ENCODE data around the gene GJA3. TPM values are rescaled to one million over a fixed set of nuclear protein-coding genes. Genes with fewer than 3 reads are reported as not detected.

The GJA3 gene
- total RNA-seq, 3 donors from 2014 or later: 0.29 TPM; not detected in 2

GRCh38 chr13:20140487-20140886 lies 20.4 kb downstream of the GJA3 start:
- Histone ChIP-seq H3K27me3 (peaks cover 11 to 74% of the 10 kb centered on the region in 2 donors), H3K36me3 (no peaks in the 10 kb centered on the region)
- intact Hi-C loops (cut with DNase I; ENCODE audit: low total_unique reads): no loop called here

GRCh38 chr13:20137875-20138274 lies 23.0 kb downstream of the GJA3 start:
- no peaks in the 10 kb centered on the region for H3K36me3 ChIP-seq
- intact Hi-C loops (cut with DNase I; ENCODE audit: low total_unique reads): no loop called here
- no peak for DNase-seq (ENCODE audit: low spot score in 2 of 2)
- no peak overlapping the region for H3K4me3 ChIP-seq
- no peaks in the 10 kb centered on the region for H3K9me3 ChIP-seq
- no peaks in the 10 kb centered on the region for H3K4me1 ChIP-seq
- H3K27me3 ChIP-seq: peaks cover 11 to 71% of the 10 kb centered on the region in 2 donors
- H3K27ac ChIP-seq: no peak overlapping the region
- TF ChIP-seq, protein P1, sequence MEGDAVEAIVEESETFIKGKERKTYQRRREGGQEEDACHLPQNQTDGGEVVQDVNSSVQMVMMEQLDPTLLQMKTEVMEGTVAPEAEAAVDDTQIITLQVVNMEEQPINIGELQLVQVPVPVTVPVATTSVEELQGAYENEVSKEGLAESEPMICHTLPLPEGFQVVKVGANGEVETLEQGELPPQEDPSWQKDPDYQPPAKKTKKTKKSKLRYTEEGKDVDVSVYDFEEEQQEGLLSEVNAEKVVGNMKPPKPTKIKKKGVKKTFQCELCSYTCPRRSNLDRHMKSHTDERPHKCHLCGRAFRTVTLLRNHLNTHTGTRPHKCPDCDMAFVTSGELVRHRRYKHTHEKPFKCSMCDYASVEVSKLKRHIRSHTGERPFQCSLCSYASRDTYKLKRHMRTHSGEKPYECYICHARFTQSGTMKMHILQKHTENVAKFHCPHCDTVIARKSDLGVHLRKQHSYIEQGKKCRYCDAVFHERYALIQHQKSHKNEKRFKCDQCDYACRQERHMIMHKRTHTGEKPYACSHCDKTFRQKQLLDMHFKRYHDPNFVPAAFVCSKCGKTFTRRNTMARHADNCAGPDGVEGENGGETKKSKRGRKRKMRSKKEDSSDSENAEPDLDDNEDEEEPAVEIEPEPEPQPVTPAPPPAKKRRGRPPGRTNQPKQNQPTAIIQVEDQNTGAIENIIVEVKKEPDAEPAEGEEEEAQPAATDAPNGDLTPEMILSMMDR (IDR thresholded peaks at IDR 0.05): no peak
- TF ChIP-seq POLR2AphosphoS5 (IDR thresholded peaks at IDR 0.05) (no peak), POLR2A (IDR thresholded peaks at IDR 0.05) (no peak)

More at GRCh38 chr13:20140487-20140886, 20.4 kb downstream of the GJA3 start:
- Histone ChIP-seq H3K9me3 (no peaks in the 10 kb centered on the region), H3K4me1 (no peaks in the 10 kb centered on the region), H3K27ac (no peak overlapping the region), H3K4me3 (no peak overlapping the region)
- TF ChIP-seq, protein P1 (IDR thresholded peaks at IDR 0.05): no peak
- TF ChIP-seq POLR2AphosphoS5 (IDR thresholded peaks at IDR 0.05) (no peak), POLR2A (IDR thresholded peaks at IDR 0.05) (no peak)
- DNase-seq (ENCODE audit: low spot score in 2 of 2): no peak

DNA sequence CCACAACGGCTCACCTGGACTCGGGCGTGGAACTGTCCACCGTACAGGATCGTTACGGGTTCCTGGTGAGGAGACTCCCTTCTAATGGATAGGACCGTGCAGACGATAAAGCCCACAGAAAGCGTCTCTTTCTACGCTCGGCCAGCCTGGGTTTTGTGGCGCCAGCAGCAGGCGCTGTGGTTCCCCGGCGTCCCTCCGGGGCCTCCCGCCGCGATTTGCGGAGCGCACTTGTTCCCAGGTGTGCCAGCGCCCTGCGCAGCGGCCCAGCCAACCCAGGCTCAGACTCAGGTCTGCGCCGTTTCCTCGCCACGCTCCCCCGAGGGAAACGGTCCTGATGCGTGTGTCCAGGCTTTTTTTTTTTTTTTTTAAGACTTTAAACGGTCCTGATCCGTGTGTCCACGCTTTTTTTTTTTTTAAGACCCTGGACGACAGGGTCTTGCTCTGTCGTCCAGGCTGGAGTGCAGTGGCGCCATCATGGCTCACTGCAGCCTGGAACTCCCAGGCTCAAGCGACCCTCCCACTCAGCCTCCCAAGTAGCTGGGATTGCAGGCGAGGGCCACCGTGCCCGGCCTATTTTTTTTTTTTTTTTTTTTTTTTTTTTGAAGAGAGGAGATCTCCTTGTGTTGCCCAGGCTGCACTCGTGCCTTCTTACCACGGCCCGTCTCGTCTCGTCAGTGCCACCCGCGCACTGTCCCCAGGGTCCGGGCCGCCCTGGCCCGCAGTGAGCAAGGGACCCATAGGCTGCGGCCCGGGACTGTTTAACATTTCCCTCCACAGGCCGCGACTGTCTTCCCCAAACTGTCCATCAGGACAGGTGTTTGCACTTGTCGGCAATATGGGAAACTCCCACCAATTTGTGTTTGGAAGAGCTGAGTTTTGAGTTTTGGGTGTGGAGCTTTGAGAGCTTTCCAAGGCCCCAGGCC lies 23.8 kb downstream of the GJA3 start:
- intact Hi-C loops (cut with DNase I; ENCODE audit: low total_unique reads): no loop called here
- TF ChIP-seq, protein P1 (IDR thresholded peaks at IDR 0.05): no peak
- TF ChIP-seq POLR2AphosphoS5 (IDR thresholded peaks at IDR 0.05): no peak
- no peak for TF ChIP-seq POLR2A (IDR thresholded peaks at IDR 0.05)
- no peaks in the 10 kb centered on the region for H3K9me3 ChIP-seq
- no peak overlapping the region for H3K27ac ChIP-seq
- DNase-seq (ENCODE audit: low spot score in 2 of 2): no peak
- peaks cover 7 to 62% of the 10 kb centered on the region in 2 donors for H3K27me3 ChIP-seq
- no peaks in the 10 kb centered on the region for H3K36me3 ChIP-seq
- no peak overlapping the region for H3K4me3 ChIP-seq
- H3K4me1 ChIP-seq: no peaks in the 10 kb centered on the region

GRCh38 chr13:20134732-20135131 lies 26.1 kb downstream of the GJA3 start:
- Histone ChIP-seq H3K4me3 (no peak overlapping the region), H3K27ac (no peak overlapping the region), H3K9me3 (no peaks in the 10 kb centered on the region), H3K36me3 (no peaks in the 10 kb centered on the region), H3K4me1 (no peaks in the 10 kb centered on the region), H3K27me3 (peaks cover 6 to 39% of the 10 kb centered on the region in 2 donors)
- no peak for DNase-seq (ENCODE audit: low spot score in 2 of 2)
- no peak for TF ChIP-seq POLR2AphosphoS5 (IDR thresholded peaks at IDR 0.05)
- TF ChIP-seq, protein P1 (IDR thresholded peaks at IDR 0.05): no peak
- TF ChIP-seq POLR2A (IDR thresholded peaks at IDR 0.05): no peak
- intact Hi-C loops (cut with DNase I; ENCODE audit: low total_unique reads): no loop called here

GRCh38 chr13:20132052-20132634 lies 28.7 kb downstream of the GJA3 start:
- no peak overlapping the region for H3K4me3 ChIP-seq
- H3K4me1 ChIP-seq: no peaks in the 10 kb centered on the region
- no peak overlapping the region for H3K27ac ChIP-seq
- H3K27me3 ChIP-seq: peaks cover 6 to 27% of the 10 kb centered on the region in 2 donors
- DNase-seq (ENCODE audit: low spot score in 2 of 2): no peak
- no peaks in the 10 kb centered on the region for H3K9me3 ChIP-seq
- intact Hi-C loops (cut with DNase I; ENCODE audit: low total_unique reads): no loop called here
- H3K36me3 ChIP-seq: no peaks in the 10 kb centered on the region
- no peak for TF ChIP-seq POLR2A (IDR thresholded peaks at IDR 0.05)
- no peak for TF ChIP-seq POLR2AphosphoS5 (IDR thresholded peaks at IDR 0.05)
- TF ChIP-seq, protein P1 (IDR thresholded peaks at IDR 0.05): no peak
